ENCODE results near the gene EPHB6.

The EPHB6 gene

DNA sequence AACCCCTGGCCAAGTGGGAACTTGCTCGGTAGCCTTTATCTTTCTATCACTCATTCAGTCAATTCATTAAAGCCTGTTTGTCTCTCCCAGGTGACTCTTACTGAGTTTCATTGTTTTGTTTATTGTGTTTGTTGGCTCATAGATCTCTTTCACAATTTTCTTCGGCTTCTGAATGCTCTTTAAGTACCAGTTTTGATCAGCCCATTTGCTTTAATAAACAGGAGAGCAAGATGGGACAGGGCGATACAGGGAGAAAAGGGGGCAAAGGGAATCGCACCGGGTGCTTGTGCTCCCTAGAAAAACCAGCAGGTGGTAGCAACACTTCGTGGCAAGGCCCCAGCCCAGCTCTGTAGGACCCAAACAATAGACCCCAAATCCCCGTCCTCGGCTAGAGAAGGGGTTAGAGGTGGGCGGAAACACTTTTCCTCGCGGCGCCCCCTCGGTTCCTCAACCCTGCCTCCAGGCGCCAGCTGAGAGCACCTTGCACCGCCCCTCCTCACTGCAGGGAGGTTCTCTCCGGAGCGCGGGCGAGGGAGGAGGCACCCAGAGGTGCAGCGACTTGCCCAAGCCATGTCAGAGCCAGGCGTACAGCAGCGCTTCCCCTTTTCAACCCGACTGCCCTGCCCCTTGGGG is 1.0 kb upstream of the EPHB6 start:
- Mint-ChIP-seq H3K27me3 (no peaks in the 10 kb centered on the region), H3K36me3 (no peaks in the 10 kb centered on the region), H3K27ac (peak overlapping the region; percentile 86), H3K9me3 (ENCODE audit: low read depth) (no peaks in the 10 kb centered on the region), H3K4me1 (ENCODE audit: low read depth) (peaks cover 14% of the 10 kb centered on the region), H3K4me3 (peak overlapping the region; percentile 97)

DNA sequence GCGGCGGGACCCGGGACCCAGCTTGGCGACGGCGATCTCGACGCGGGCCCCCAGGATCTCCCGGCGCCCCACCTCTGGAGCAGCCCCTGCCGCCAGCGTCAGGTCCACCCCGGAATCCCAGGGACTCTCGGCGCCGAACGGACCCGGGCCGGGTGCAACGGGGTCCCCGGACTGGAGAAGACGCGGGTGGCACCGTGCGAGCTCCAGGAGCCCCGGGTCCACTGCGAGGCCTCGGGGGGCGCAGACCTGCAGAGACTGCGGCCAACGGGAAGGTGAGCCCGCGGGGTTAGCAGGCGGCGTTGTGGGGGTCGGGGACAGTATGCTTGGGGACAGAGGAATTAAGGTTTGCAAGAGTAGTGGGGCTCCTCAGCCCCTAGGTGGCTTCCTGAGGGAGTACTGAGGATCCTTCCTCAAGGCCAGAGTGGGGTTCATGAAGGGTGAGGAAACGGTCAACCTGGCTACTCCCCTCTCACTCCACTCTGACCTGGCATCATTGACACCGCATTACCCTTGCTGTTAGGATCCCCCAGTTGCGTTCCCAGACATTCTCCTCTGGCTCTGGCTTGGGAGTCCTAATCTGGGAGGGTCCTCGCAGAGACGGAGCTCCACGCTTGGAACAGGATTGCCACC is 353 bp downstream of the EPHB6 start:
- Mint-ChIP-seq H3K4me3 (peak overlapping the region; percentile 76), H3K27me3 (no peaks in the 10 kb centered on the region), H3K27ac (no peak overlapping the region), H3K9me3 (ENCODE audit: low read depth) (no peaks in the 10 kb centered on the region), H3K4me1 (ENCODE audit: low read depth) (peaks cover 14% of the 10 kb centered on the region), H3K36me3 (no peaks in the 10 kb centered on the region)

DNA sequence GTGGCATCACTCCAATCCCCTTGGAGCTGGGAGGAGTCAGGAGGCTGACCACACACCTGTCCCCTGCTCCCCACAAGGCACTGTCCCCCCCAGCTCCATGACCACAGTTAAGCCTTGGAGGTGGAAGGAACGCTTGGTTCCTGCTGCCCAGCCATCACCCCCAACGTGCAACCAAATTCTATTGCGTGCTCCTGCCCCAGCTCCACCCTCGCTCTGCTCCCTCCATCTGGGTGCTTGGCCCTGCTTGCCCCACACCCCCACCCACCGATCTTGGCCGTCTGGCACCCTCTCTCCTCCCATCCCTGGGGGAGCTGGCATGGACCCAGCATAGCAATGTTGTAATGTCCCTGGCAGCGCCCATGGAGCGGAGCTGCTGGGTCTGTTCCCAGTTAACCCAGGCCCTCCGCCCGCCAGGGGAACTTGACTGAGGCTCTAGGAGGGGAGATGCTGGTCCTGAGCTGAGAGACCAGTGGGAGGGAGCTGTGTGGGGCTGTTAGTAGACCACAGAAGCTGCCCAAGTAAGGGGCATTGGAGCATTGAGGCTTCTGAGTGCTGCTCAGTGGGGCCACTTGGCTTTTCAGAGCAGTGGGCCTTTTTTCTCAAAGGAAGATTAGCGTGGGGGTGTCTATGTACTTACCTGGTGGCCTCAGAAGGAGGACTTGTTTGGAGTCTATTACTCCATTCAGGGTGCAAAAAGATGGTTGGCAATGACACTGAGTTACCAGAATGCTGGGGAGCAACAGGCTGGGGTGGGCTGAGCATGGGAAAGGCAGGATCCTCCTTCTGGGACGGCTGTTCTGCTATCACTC is 1.1 kb downstream of the EPHB6 start:
- H3K4me1 Mint-ChIP-seq (ENCODE audit: low read depth), result peaks cover 14% of the 10 kb centered on the region
- H3K4me3 Mint-ChIP-seq, result peak overlapping the region; percentile 76
- H3K9me3 Mint-ChIP-seq (ENCODE audit: low read depth), result no peaks in the 10 kb centered on the region
- H3K27me3 Mint-ChIP-seq, result no peaks in the 10 kb centered on the region
- H3K36me3 Mint-ChIP-seq, result no peaks in the 10 kb centered on the region
- no peak overlapping the region for H3K27ac Mint-ChIP-seq

DNA sequence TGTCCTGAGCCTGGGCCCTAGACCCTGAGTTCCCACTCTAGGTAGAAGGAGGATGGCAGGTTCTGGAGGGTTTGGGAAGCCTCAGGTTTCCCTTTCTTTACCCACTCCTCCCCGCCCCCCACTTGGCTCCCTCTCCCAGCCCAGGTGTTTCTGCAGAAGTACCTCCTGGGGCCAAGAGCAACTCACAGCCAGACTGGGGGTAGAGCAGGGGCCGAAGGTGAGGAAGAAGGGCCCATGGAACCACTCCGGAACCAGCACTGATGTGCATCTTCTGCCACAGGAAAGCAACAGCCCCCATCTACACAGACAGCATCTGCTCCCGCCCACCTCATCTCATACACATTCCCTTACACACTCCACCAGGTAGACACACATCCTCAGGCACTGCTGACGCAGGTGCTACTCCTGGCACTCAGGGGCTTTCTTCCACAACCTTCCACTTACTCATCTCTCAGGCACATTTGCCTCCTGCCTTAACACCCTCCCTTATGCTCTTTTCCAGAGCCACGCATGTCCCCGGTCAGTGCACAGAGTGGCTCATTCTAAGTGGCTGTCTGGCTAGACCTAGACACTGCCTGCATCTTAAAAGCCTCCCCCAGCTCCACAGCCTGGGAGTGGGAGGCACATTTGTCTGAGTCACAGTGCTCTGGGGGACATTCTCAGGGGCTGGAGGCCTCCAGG is 1.8 kb downstream of the EPHB6 start:
- Mint-ChIP-seq H3K9me3 (ENCODE audit: low read depth) (no peaks in the 10 kb centered on the region), H3K4me1 (ENCODE audit: low read depth) (peaks cover 14% of the 10 kb centered on the region), H3K27me3 (no peaks in the 10 kb centered on the region), H3K27ac (no peak overlapping the region), H3K4me3 (peak overlapping the region; percentile 77), H3K36me3 (no peaks in the 10 kb centered on the region)

DNA sequence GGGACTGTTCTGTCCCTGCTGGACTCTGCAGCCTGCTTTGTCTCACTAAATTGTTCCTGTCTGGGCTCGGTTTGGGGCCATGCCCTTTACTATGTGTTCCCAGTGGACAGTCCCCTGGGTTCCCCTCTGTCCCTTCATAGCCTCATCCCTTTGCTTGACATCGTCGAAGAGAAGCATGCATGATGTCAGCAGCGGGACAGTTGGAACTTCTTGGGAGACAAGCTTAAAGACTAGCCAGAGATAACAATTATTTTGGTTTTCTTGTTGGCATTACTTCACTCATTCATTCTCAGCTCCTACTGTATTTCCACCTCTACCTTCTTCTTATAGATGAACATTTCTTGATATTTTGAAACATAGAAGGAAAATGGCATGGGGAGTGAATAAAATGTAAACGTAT is 2.7 kb downstream of the EPHB6 start:
- Mint-ChIP-seq H3K27me3 (no peaks in the 10 kb centered on the region), H3K27ac (no peak overlapping the region), H3K4me3 (no peak overlapping the region), H3K36me3 (no peaks in the 10 kb centered on the region), H3K9me3 (ENCODE audit: low read depth) (no peaks in the 10 kb centered on the region), H3K4me1 (ENCODE audit: low read depth) (peaks cover 14% of the 10 kb centered on the region)

DNA sequence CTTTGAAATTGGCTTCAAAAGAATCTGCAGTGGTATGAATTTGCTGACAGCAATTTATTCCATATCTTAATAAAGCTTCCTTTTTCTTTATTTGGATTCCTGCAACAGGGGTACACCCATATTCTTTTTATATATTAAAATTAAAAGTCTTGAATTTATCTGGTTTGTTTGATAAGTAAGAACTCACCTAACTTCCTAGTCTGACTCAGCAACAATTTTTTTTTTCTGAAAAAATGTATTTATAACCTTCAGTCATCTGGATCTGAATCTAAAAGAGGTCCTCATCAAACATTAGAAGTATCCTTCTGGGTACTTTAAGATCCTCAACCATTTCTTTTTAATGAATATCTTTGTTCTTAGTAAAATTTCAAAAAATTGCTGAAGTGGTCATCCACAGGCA is 4.5 kb downstream of the EPHB6 start:
- H3K4me3 Mint-ChIP-seq, result no peak overlapping the region
- no peaks in the 10 kb centered on the region for H3K9me3 Mint-ChIP-seq (ENCODE audit: low read depth)
- peak overlapping the region; percentile 17 for H3K27ac Mint-ChIP-seq
- no peaks in the 10 kb centered on the region for H3K27me3 Mint-ChIP-seq
- H3K36me3 Mint-ChIP-seq, result no peaks in the 10 kb centered on the region
- peaks cover 12% of the 10 kb centered on the region for H3K4me1 Mint-ChIP-seq (ENCODE audit: low read depth)

DNA sequence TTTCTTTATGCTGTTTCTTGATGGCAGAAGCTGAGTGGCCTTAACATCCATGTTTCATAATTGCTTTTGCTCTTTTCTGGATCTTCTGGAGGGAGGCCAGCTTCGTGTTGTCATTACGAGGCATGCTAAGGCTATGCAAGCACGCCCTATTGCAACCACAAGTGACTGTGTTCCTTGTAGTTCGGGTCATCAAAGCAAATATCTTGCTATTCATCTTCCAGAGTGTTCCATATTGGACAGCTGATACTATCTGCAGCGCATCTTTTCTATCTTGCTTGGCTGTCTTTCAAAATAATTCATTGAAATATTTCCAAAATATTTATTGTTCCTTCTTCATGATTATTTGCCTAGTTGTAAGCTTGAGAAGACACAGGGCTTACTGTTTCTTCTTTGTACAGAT is 5.0 kb downstream of the EPHB6 start:
- Mint-ChIP-seq H3K9me3 (ENCODE audit: low read depth) (no peaks in the 10 kb centered on the region), H3K36me3 (no peaks in the 10 kb centered on the region), H3K27ac (peak overlapping the region; percentile 17), H3K4me3 (no peak overlapping the region), H3K4me1 (ENCODE audit: low read depth) (peaks cover 12% of the 10 kb centered on the region), H3K27me3 (no peaks in the 10 kb centered on the region)

DNA sequence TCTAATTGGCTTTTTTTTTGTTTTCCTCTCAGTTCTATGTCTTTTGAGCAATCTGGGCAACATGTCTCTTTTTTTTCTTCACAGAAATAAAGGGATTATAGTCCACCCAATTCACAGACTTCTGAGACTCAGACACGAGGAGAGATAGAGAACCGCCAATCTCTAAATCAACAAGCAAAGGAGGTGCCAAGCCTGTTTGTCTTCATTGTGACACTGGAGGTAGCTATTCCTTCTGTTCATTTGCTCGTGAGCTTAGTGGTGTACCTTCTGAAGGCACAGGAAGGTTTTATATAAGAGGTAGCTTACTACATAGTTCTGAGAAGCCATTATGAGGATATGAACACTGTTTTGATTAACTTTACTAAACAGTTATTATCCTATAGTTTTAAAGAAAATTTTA is 6.1 kb downstream of the EPHB6 start:
- Mint-ChIP-seq H3K9me3 (ENCODE audit: low read depth) (no peaks in the 10 kb centered on the region), H3K4me3 (no peak overlapping the region), H3K27ac (no peak overlapping the region), H3K27me3 (no peaks in the 10 kb centered on the region), H3K4me1 (ENCODE audit: low read depth) (peaks cover 10% of the 10 kb centered on the region), H3K36me3 (no peaks in the 10 kb centered on the region)

DNA sequence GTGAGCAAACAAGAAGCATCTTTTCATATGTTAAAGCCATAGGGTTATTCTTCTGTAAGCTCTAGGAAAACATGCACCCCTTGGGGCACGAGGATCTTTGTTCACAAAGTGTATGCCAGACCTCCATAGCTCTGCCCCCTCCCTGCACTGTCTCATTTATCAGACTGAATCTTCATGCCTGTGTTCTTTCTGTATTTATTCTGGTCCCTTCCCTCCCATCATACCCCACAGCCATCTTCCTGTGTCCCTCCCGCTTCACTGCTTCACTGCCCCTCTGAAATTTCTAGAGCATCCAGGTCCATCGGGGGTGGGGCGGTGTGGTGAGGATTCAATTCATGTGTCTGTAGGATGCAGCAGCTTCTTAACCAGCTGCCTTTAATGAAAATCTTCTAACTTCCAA is 7.5 kb downstream of the EPHB6 start:
- Mint-ChIP-seq H3K27me3 (no peaks in the 10 kb centered on the region), H3K4me3 (no peak overlapping the region), H3K4me1 (ENCODE audit: low read depth) (peaks cover 1% of the 10 kb centered on the region), H3K27ac (no peak overlapping the region), H3K9me3 (ENCODE audit: low read depth) (no peaks in the 10 kb centered on the region), H3K36me3 (no peaks in the 10 kb centered on the region)

DNA sequence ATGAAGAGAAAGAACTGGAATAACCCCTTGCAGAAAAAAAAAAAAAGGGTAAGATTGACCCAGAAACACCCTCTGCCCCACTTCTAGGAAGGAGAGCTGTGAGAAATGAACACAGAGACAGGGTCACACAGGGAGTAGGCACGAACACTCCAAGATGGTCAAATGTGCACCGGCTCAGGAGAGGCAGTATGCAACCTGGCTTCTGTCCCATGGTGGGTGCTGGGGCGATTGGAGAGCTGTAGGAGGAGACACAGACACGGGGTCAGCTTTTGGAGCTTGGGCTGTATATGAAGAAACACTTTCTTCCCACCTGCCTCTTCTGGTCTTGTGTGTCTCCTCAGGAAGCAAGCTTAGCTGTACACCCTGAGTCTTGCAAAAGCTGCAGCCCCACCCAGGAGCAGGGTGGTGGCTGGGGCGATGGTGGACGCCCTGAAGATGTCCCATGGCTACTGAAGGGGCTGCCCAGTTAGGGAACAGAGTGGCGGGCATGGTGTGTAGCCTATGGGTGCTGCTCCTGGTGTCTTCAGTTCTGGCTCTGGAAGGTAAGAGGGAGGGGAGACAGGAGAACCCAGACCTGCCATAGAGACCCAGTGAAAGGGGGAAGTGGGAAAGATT is 8.0 kb downstream of the EPHB6 start:
- H3K36me3 Mint-ChIP-seq, result no peaks in the 10 kb centered on the region
- H3K9me3 Mint-ChIP-seq (ENCODE audit: low read depth), result no peaks in the 10 kb centered on the region
- no peak overlapping the region for H3K27ac Mint-ChIP-seq
- H3K4me1 Mint-ChIP-seq (ENCODE audit: low read depth), result no peaks in the 10 kb centered on the region
- H3K4me3 Mint-ChIP-seq, result no peak overlapping the region
- no peaks in the 10 kb centered on the region for H3K27me3 Mint-ChIP-seq

DNA sequence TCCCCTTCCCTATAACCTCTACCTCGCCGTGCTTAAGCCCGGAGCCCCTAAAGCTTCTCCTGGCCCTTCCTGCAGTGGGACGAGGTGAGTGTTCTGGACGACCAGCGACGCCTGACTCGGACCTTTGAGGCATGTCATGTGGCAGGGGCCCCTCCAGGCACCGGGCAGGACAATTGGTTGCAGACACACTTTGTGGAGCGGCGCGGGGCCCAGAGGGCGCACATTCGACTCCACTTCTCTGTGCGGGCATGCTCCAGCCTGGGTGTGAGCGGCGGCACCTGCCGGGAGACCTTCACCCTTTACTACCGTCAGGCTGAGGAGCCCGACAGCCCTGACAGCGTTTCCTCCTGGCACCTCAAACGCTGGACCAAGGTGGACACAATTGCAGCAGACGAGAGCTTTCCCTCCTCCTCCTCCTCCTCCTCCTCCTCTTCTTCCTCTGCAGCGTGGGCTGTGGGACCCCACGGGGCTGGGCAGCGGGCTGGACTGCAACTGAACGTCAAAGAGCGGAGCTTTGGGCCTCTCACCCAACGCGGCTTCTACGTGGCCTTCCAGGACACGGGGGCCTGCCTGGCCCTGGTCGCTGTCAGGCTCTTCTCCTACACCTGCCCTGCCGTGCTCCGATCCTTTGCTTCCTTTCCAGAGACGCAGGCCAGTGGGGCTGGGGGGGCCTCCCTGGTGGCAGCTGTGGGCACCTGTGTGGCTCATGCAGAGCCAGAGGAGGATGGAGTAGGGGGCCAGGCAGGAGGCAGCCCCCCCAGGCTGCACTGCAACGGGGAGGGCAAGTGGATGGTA is 9.2 kb downstream of the EPHB6 start:
- Mint-ChIP-seq H3K4me3 (no peak overlapping the region), H3K27ac (no peak overlapping the region), H3K36me3 (no peaks in the 10 kb centered on the region), H3K9me3 (ENCODE audit: low read depth) (no peaks in the 10 kb centered on the region), H3K4me1 (ENCODE audit: low read depth) (no peaks in the 10 kb centered on the region), H3K27me3 (no peaks in the 10 kb centered on the region)

DNA sequence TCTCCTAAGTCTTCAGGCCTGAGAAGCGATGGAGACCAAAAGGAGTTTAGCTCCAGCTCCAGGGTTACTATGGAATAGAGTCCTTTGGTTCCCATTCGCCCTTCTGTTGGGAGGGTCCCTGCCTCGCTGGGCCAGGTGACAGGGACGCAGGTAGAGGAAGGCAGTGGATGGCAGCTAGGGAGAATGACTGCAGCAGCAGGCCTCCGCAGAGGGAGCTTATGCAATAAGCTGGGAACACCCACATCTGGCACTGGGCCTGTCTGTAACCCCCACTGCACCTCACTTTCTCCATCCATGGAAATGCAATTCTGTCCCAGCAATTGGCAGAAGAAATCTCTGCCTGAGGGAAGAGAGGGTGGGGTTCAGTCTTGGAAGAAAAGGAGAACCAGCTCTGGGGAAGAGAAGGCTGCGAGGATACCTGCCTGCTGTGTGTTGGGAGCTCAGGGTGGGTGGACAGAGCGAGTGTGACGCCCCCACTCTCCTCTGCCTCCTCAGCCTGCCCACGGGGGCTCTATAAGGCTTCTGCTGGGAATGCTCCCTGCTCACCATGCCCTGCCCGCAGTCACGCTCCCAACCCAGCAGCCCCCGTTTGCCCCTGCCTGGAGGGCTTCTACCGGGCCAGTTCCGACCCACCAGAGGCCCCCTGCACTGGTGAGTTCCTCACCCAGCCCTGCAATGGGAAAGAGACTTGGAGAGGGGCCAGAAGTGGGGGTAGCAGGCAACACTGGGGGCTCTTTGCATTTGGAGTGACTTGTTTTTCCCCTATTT is 10.3 kb downstream of the EPHB6 start:
- no peaks in the 10 kb centered on the region for H3K4me1 Mint-ChIP-seq (ENCODE audit: low read depth)
- H3K36me3 Mint-ChIP-seq, result no peaks in the 10 kb centered on the region
- no peaks in the 10 kb centered on the region for H3K9me3 Mint-ChIP-seq (ENCODE audit: low read depth)
- no peak overlapping the region for H3K27ac Mint-ChIP-seq
- H3K27me3 Mint-ChIP-seq, result no peaks in the 10 kb centered on the region
- no peak overlapping the region for H3K4me3 Mint-ChIP-seq

DNA sequence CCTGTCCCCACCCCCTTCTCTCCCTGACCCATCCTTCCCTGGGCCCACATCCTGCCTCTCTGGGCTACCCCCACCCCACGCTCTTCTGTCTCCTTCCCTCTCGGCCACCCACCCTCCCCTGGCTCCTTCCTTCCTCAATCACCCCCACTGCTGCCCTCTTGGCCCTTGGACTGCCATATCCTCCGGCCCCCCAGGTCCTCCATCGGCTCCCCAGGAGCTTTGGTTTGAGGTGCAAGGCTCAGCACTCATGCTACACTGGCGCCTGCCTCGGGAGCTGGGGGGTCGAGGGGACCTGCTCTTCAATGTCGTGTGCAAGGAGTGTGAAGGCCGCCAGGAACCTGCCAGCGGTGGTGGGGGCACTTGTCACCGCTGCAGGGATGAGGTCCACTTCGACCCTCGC is 10.9 kb downstream of the EPHB6 start:
- H3K36me3 Mint-ChIP-seq, result no peaks in the 10 kb centered on the region
- no peaks in the 10 kb centered on the region for H3K9me3 Mint-ChIP-seq (ENCODE audit: low read depth)
- no peak overlapping the region for H3K4me3 Mint-ChIP-seq
- no peaks in the 10 kb centered on the region for H3K4me1 Mint-ChIP-seq (ENCODE audit: low read depth)
- H3K27me3 Mint-ChIP-seq, result no peaks in the 10 kb centered on the region
- H3K27ac Mint-ChIP-seq, result no peak overlapping the region
